CD4-positive, alpha-beta T cell treated with Interleukin-2 at 100 ng/mL for 4 hours (primary cell): ENCODE measurements around the gene AGPAT1.

Experiments
- DNase-seq: peaks from one replicate; pipeline ENCODE4 v3.0.0-alpha.2; 2020; ENCODE audit warnings: low spot score

The AGPAT1 gene

GRCh38 chr6:32168807-32169591 lies 6.9 kb downstream of the AGPAT1 start:
- no peak for DNase-seq

DNA sequence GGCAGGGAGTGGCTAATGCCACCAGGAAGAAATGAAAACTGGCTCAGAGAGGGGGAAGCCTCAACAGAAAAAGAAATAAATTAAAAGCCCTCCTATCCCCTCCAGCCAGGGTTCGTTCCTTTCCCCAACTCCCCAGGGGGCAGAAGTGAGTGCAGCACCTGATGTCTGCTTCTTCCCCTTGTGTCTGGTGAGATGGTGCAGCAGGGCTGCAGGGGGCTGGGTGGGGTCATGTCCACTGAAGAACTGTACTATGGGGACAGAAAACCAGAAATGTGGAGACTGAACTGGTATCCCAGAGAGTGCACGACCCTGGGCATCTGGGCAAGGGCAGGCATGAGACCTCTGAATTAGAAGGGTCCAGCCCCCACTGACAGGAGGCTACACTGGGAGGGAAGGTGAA lies 7.5 kb downstream of the AGPAT1 start:
- no peak for DNase-seq

DNA sequence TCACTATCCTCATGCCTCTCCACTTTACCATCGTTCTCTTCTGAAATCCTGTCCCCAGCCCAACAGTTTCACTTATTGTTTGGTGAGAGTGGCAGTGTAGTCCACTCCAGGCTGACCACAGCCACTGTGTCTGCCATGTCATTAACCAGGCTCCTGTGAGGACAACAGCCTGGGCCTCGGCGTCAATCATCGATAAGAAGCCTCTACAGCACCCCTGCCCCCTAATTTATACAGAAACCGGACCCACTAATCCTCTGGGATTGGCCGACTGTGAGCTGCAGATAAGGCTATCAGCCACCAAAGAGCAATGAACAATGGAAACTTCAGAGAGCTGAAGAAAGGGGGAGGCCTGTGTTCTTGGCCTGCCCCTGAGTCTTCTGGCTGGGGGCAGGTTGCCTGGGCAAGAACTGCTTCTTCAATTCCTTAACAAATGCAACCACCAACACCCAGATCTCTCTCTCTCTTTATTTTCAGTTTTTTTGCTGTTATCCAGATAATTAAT lies 8.1 kb downstream of the AGPAT1 start:
- no peak for DNase-seq

- no peak for DNase-seq
Observed at GRCh38 chr6:32167154-32167760, 8.6 kb downstream of the AGPAT1 start.

- DNase-seq, result no peak
Observed at GRCh38 chr6:32166411-32167061, 9.3 kb downstream of the AGPAT1 start.

DNA sequence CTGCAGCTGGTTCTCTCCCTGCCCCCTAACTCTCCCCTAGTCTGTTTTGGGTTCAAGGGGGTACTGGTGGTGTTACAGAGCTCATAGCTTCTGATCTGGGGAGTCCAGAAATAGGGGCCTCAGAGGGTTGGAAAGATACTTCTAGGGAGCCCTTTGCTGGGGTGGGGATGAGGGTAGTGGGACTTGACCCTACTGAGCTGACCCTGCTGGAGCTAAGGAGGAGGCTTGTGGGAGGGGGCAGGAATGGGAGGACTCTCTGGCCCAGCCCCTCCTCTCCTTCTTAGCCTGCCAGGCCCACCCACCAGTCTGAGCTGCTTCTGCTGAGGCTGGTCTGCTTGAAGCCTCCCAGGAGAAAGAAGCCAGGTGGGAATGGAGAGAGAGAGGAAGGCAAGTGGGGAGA lies 11.6 kb downstream of the AGPAT1 start, which contains the start of gene EGFL8:
Gene EGFL8, plus strand, starts transcription at position 301 of the 400 bp plus-strand sequence. CDS start 1,571 bp downstream, outside the sequence.
- DNase-seq, result no peak

- no peak for DNase-seq
Observed at GRCh38 chr6:32163559-32164258, 12.2 kb downstream of the AGPAT1 start.

- no peak for DNase-seq
Observed at GRCh38 chr6:32158052-32158451, 17.8 kb downstream of the AGPAT1 start.

DNA sequence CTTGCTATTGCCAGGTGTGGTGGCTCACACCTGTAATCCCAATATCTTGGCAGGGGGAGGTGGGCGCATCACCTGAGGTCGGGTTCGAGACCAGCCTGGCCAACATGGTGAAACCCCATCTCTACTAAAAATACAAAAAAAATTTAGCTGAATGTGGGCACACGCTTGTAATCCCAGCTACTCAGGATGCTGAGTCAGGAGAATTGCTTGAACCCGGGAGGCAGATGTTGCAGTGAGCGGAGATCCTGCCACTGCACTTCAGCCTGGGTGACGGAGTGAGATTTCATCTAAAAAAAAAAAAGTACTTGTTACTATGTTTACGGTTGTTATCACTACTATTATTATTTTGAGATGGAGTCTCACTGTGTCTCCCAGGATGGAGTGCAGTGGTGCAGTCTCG lies 19.0 kb downstream of the AGPAT1 start:
- no peak for DNase-seq

- peak; percentile 70 for DNase-seq
Observed at GRCh38 chr6:32154514-32155161, 21.2 kb downstream of the AGPAT1 start.

GRCh38 chr6:32153564-32154513 lies 22.0 kb downstream of the AGPAT1 start, which contains the start of gene PPT2:
Gene PPT2, plus strand, starts transcription at chr6:32154141. Its CDS starts 454 bp downstream, at chr6:32154595.
- DNase-seq, result peak; percentile 62

DNA sequence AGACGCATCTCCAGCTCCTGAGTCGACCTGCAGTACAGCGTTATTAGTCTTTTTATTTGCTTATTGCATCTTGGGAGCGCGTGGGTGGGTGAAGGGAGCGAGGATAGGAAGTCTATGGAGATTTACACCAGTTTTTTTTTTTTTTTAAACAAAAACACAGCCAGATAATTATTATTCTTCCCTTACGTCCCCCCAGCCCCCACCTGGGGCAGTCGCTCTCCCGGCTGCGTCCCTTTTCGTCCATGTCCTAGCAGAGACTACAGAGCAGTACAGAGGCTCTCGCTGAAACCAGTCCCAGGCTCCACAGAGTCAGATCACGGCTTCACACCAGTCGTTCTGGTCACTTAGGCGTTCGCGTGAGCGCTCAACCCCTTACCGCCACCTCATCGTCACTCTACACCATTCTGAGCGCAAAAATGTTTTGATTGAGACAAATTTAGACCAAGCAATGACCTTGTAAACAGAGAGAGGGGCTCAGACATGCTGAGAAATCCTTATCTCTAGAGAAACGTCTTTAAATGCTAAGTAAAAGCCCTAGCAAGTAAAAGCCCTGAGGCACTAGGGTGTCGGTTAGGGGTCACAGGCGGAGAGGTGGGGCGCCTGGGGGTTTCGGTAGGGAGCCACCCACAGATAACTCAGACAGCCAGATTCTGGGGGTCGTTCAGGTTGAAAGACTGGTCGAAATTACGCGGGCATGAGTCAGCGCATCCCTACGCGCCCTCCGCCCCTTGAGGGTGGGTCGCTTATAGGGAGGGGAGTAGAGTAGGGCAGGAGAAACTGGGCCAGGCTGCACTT lies 22.9 kb downstream of the AGPAT1 start:
- DNase-seq, result no peak

DNA sequence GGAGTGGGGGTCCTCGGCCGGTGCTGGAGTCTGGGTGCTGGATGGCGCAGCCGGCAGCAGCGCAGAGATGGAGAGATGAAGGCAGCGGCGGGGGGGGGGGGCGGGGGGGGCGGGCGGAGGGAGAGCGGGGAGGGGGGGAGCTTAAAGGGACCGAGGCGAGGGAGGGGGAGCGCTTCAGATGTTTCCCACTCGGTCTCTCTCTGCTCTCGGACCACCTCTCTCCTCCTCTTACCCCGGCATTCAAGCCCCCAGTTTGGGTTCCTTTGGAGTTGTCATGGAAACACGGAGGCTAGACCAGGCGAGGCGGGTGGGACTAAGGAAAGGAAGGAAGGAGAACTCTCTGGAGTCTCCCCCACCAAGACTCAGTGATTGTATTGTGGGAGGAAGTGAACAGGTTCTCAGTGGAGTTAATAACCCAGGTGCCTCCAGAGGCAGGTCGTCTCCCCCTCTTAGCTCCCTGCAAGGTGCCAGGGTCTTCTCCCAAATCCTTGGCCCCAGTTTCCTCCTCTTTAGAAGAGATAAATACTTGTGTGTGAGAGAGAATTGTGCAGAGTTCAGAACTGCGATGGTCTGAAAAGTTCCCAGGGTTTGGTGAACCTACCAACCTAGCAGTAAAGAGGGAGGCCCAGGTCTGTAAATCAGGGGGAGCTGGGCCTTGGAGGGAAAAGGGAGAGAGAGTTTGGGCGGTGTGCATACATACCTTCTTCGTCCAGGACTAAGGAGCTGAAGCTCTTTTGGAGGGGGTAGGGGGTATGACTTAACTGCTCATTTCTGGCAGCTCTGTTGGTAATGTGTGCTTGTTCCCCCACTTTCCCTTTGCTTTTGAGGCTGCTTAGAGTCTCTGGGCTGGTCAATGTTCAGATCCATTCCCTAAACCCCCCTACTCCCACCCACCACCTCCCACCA lies 23.8 kb downstream of the AGPAT1 start, which contains the start of gene PRRT1:
Gene PRRT1, minus strand, starts transcription at position 77 of the 906 bp plus-strand sequence. CDS start 112 bp downstream, outside the sequence.
- no peak for DNase-seq

DNA sequence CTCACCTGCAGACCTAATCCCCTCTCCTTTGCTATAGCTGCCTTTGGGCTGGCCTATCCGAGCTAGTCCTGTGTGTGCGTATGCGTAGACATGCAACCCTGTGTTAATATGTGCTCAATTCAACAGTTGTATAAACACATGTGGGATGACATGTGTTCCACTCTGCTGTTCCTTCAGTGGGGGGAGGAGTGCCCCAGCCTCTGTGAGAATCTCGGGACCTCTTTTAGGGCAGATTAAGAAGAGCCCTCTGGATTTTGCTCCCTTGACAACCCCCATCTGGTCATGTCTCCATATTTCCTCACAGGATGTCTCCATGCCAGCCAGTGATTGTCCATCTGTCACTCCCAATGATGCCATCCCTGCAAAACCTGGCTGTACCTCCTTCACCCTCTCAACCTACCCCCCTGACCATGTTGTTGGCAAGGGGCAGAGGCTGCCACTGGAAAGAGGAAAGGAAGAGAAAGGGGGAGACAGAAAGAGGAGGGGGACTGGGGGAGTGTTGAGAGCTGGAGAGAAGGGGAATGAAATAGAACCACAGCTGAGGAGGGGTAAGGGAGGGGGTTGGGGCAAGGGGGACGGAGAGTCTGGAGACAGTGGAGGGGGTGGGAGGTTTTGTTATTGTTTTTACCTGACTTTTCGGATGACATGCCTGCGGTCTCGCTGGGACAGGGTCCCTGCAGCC lies 24.6 kb downstream of the AGPAT1 start:
- no peak for DNase-seq

- no peak for DNase-seq
Observed at GRCh38 chr6:32149932-32150870, 25.7 kb downstream of the AGPAT1 start.

GRCh38 chr6:32149092-32149755 lies 26.7 kb downstream of the AGPAT1 start:
- no peak for DNase-seq
